ENCODE results near the gene C5orf34.

GRCh38 chr5:43555895-43556606 is 41.1 kb upstream of the C5orf34 start:
- TF ChIP-seq POLR2A (IDR thresholded peaks at IDR 0.05) (no peak), CTCF (IDR thresholded peaks at IDR 0.05) (no peak), POLR2AphosphoS5 (IDR thresholded peaks at IDR 0.05) (peak in 1 of 3 donors; percentile 44)
